Measurements from ENCODE around the gene AOX1. TPM values are rescaled to one million over a fixed set of nuclear protein-coding genes. Genes with fewer than 3 reads are reported as not detected.

AOX1 gene
- total and polyA plus RNA-seq, 9 of the 15 experiments (the other 6 are each of a cell fraction or from before 2014, with no cell fraction given), result 0.10 to 0.55 (median 0.20) TPM; not detected in 6

DNA sequence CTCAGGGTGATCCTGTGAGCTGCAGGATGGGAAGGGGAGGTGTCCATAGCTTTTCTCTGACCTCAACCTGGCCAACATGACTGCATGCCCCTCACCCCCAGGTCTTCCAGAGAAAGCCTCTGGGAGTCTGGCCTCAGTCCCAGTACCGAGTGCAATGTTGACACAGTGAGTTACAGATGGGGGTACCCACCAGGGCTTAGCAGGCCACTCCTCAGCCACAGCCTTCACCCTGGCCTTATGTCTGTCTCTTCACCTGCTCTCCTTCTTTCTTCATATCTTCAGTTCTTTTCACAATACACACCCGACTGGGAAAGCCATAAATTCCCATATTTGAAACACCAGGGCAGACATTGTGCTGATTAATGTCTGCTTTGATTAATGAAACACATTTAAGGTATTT, 33.5 kb downstream of the AOX1 start:
- Histone ChIP-seq H3K9me3 (replicated peaks; ENCODE audit: control insufficient read depth, insufficient read depth, low read depth, low read length) (no peaks in the 10 kb centered on the region), H3K4me3 (no peak overlapping the region), H3K79me2 (ENCODE audit: control insufficient read depth, insufficient read depth, low read length) (no peaks in the 10 kb centered on the region), H3K9ac (ENCODE audit: insufficient read depth in 1 of 2, low read depth in 2 of 2, low read length in 2 of 2) (no peak overlapping the region), H3K27me3 (ENCODE audit: control insufficient read depth in 2 of 2, insufficient read depth in 2 of 2, low read length in 2 of 2) (peaks cover 0 to 6% of the 10 kb centered on the region in 2 experiments; a peak in 1 of 5 replicates), H3K4me1 (replicated peaks in 1 of 2; ENCODE audit: control insufficient read depth in 2 of 2, insufficient read depth in 2 of 2, low read length in 2 of 2) (peaks cover 0 to 5% of the 10 kb centered on the region in 2 experiments; a peak in 2 of 5 replicates), H3K4me2 (ENCODE audit: insufficient read depth, low read length) (no peak overlapping the region), H3K9me1 (ENCODE audit: control insufficient read depth, insufficient read depth, low read length) (no peaks in the 10 kb centered on the region), H4K20me1 (replicated peaks; ENCODE audit: control insufficient read depth, insufficient read depth, low read length) (no peaks in the 10 kb centered on the region), H3K27ac (ENCODE audit: extremely low read depth, low read depth, low read length) (no peak overlapping the region), H3K36me3 (ENCODE audit: control insufficient read depth, insufficient read depth, low read length) (no peaks in the 10 kb centered on the region), H2AFZ (ENCODE audit: low read depth, low read length) (no peak overlapping the region)
- ChIA-PET CTCF (ENCODE audit: low intra/inter-chr PET ratio) (no interaction called here), POLR2A (interaction anchor here (1.0 kb wide), 1 partner anchor 12 kb away, joined by 3 read pairs; no protein-coding TSS in a partner anchor)
- no TSS peak for BruUV-seq (replicated peaks)
- WGBS (ENCODE audit: insufficient coverage, low coverage, missing lambda C conversion rate), result 0% methylated on average over 2 of the region's 2 CpGs
- TF ChIP-seq HNRNPLL (IDR thresholded peaks at IDR 0.05; ENCODE audit: low read depth, low read length, poor library complexity, severe bottlenecking), result no peak
- TF ChIP-seq NFYB (IDR thresholded peaks at IDR 0.05; ENCODE audit: extremely low read depth, insufficient read length), result no peak
- in situ Hi-C loops (cut with MboI), result no loop called here
- intact Hi-C loops (cut with micrococcal nuclease), result loop anchor here (10.0 kb wide), 1 partner anchor 134 kb away; no protein-coding TSS in a partner anchor
- FAIRE-seq, result no peak
- no peak for ATAC-seq
- DNase-seq (ENCODE audit: extremely low read depth in 1 of 4, low spot score in 3 of 4), result no peak

DNA sequence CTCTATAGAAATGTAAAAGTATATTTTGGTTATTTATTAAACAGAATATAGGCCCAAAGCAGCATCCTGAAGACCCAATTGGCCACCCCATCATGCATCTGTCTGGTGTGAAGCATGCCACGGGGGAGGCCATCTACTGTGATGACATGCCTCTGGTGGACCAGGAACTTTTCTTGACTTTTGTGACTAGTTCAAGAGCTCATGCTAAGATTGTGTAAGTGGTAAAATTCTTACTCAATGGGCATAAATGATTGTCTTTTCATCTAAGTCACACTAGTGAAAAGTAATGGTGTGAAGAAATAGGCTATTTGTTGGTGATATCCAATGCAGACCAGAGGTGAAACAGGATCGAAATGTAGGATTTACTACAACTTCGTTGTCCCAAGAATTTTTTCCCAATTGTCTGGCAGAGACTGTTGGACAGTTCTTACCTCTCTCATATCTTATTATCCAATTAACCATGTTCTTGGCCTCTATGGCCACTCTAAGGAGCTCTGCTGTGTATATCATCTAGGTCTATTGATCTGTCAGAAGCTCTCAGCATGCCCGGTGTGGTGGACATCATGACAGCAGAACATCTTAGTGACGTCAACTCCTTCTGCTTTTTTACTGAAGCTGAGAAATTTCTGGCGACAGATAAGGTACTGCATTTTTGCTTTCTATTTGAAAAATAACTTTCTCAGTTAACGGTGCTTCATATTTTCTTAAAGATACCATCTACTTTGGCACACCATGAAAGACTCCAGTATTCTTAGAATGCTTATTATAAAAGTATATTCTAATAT, 35.0 kb downstream of the AOX1 start:
- FAIRE-seq (no peak), DNase-seq (ENCODE audit: extremely low read depth in 1 of 4, low spot score in 3 of 4) (no peak), ATAC-seq (no peak)
- no peaks in the 10 kb centered on the region for H3K79me2 ChIP-seq (ENCODE audit: control insufficient read depth, insufficient read depth, low read length)
- no peak overlapping the region for H3K9ac ChIP-seq (ENCODE audit: insufficient read depth in 1 of 2, low read depth in 2 of 2, low read length in 2 of 2)
- H3K9me3 ChIP-seq (replicated peaks; ENCODE audit: control insufficient read depth, insufficient read depth, low read depth, low read length), result no peaks in the 10 kb centered on the region
- CTCF ChIA-PET (ENCODE audit: low intra/inter-chr PET ratio), result no interaction called here
- POLR2A ChIA-PET, result interaction anchor here (0.5 to 0.6 kb wide), 2 partner anchors 91 to 168 kb away, joined by 3 to 4 read pairs; no protein-coding TSS in a partner anchor
- in situ Hi-C loops (cut with MboI) (no loop called here), intact Hi-C loops (cut with micrococcal nuclease) (no loop called here)
- H3K36me3 ChIP-seq (ENCODE audit: control insufficient read depth, insufficient read depth, low read length), result no peaks in the 10 kb centered on the region
- H3K4me1 ChIP-seq (replicated peaks in 1 of 2; ENCODE audit: control insufficient read depth in 2 of 2, insufficient read depth in 2 of 2, low read length in 2 of 2), result peaks cover 0 to 5% of the 10 kb centered on the region in 2 experiments; a peak in 2 of 5 replicates
- H3K9me1 ChIP-seq (ENCODE audit: control insufficient read depth, insufficient read depth, low read length), result no peaks in the 10 kb centered on the region
- H3K4me2 ChIP-seq (ENCODE audit: insufficient read depth, low read length), result no peak overlapping the region
- no peak overlapping the region for H3K27ac ChIP-seq (ENCODE audit: extremely low read depth, low read depth, low read length)
- H3K4me3 ChIP-seq, result no peak overlapping the region
- H4K20me1 ChIP-seq (replicated peaks; ENCODE audit: control insufficient read depth, insufficient read depth, low read length), result no peaks in the 10 kb centered on the region
- peaks cover 0 to 6% of the 10 kb centered on the region in 2 experiments; a peak in 1 of 5 replicates for H3K27me3 ChIP-seq (ENCODE audit: control insufficient read depth in 2 of 2, insufficient read depth in 2 of 2, low read length in 2 of 2)
- WGBS (ENCODE audit: insufficient coverage, low coverage, missing lambda C conversion rate), result 14% methylated on average over 7 of the region's 7 CpGs
- BruUV-seq (replicated peaks), result no TSS peak
- H2AFZ ChIP-seq (ENCODE audit: low read depth, low read length), result no peak overlapping the region
- no peak for TF ChIP-seq MTA1 (IDR thresholded peaks at IDR 0.05; ENCODE audit: borderline replicate concordance)
- TF ChIP-seq TAF1 (IDR thresholded peaks at IDR 0.05; ENCODE audit: control insufficient read depth, extremely low read depth, insufficient read depth, low read length, severe bottlenecking), result no peak
- TF ChIP-seq, protein P1, sequence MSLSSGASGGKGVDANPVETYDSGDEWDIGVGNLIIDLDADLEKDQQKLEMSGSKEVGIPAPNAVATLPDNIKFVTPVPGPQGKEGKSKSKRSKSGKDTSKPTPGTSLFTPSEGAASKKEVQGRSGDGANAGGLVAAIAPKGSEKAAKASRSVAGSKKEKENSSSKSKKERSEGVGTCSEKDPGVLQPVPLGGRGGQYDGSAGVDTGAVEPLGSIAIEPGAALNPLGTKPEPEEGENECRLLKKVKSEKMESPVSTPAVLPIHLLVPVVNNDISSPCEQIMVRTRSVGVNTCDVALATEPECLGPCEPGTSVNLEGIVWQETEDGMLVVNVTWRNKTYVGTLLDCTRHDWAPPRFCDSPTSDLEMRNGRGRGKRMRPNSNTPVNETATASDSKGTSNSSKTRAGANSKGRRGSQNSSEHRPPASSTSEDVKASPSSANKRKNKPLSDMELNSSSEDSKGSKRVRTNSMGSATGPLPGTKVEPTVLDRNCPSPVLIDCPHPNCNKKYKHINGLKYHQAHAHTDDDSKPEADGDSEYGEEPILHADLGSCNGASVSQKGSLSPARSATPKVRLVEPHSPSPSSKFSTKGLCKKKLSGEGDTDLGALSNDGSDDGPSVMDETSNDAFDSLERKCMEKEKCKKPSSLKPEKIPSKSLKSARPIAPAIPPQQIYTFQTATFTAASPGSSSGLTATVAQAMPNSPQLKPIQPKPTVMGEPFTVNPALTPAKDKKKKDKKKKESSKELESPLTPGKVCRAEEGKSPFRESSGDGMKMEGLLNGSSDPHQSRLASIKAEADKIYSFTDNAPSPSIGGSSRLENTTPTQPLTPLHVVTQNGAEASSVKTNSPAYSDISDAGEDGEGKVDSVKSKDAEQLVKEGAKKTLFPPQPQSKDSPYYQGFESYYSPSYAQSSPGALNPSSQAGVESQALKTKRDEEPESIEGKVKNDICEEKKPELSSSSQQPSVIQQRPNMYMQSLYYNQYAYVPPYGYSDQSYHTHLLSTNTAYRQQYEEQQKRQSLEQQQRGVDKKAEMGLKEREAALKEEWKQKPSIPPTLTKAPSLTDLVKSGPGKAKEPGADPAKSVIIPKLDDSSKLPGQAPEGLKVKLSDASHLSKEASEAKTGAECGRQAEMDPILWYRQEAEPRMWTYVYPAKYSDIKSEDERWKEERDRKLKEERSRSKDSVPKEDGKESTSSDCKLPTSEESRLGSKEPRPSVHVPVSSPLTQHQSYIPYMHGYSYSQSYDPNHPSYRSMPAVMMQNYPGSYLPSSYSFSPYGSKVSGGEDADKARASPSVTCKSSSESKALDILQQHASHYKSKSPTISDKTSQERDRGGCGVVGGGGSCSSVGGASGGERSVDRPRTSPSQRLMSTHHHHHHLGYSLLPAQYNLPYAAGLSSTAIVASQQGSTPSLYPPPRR (CRISPR knock-in tag; IDR thresholded peaks at IDR 0.05; ENCODE audit: borderline replicate concordance), result no peak
- TF ChIP-seq CHD2 (IDR thresholded peaks at IDR 0.05; ENCODE audit: low read depth, low read length), result no peak
- TF ChIP-seq CBFB (CRISPR knock-in tag; IDR thresholded peaks at IDR 0.05), result no peak
- no peak for TF ChIP-seq PHTF2 (CRISPR knock-in tag; IDR thresholded peaks at IDR 0.05)
- TF ChIP-seq RAD51 (IDR thresholded peaks at IDR 0.05; ENCODE audit: borderline replicate concordance, low read depth), result no peak
- no peak for TF ChIP-seq SLC30A9 (CRISPR knock-in tag; IDR thresholded peaks at IDR 0.05)

All from K562 (cell line).